ENCODE data around the gene ARHGAP9. TPM values are rescaled to one million over a fixed set of nuclear protein-coding genes. Genes with fewer than 3 reads are reported as not detected.

ARHGAP9 gene
- total RNA-seq, 2 donors from 2014 or later, result 1.3 to 1.6 TPM

GRCh38 chr12:57527184-57527583 lies 47.5 kb upstream of the ARHGAP9 start:
- no peaks in the 10 kb centered on the region for H3K27me3 Mint-ChIP-seq (ENCODE audit: insufficient read depth)

GRCh38 chr12:57526477-57527126 lies 46.9 kb upstream of the ARHGAP9 start:
- no peak overlapping the region for H3K27ac ChIP-seq (ENCODE audit: low read depth, low read length)
- no peak overlapping the region for H3K27ac Mint-ChIP-seq
- no peak overlapping the region for H3K4me3 ChIP-seq (ENCODE audit: low read length)
- no peak overlapping the region for H3K9ac ChIP-seq (ENCODE audit: extremely low read depth, low read length, poor library complexity, severe bottlenecking)
- peaks cover 20% of the 10 kb centered on the region for H3K4me1 Mint-ChIP-seq
- peaks cover 41% of the 10 kb centered on the region for H3K36me3 Mint-ChIP-seq (ENCODE audit: low read depth)
- no peaks in the 10 kb centered on the region for H3K27me3 ChIP-seq (ENCODE audit: control insufficient read depth, insufficient read depth, low read length, poor library complexity, severe bottlenecking)
- no peaks in the 10 kb centered on the region for H3K9me3 Mint-ChIP-seq
- H3K4me3 Mint-ChIP-seq, result no peak overlapping the region
- H3K27me3 Mint-ChIP-seq (ENCODE audit: insufficient read depth), result no peaks in the 10 kb centered on the region
- WGBS, 2 experiments (ENCODE audit: insufficient coverage in 1 of 2, insufficient read length in 1 of 2), result 70 to 94% methylated on average over 2 to 3 of the region's 4 CpGs
- DNase-seq, result no peak
- peaks cover under 1% of the 10 kb centered on the region for H3K4me1 ChIP-seq (ENCODE audit: control insufficient read depth, insufficient read depth, low read length)
- TF ChIP-seq CTCF (conservative IDR thresholded peaks at IDR 0.05), result no peak
- no peaks in the 10 kb centered on the region for H3K9me3 ChIP-seq (ENCODE audit: control insufficient read depth, low read length)
- H3K36me3 ChIP-seq (ENCODE audit: control insufficient read depth, insufficient read depth, low read length), result peaks cover 73% of the 10 kb centered on the region

More at GRCh38 chr12:57527184-57527583, 47.5 kb upstream of the ARHGAP9 start:
- DNase-seq, result no peak
- peaks cover 6% of the 10 kb centered on the region for H3K4me1 ChIP-seq (ENCODE audit: control insufficient read depth, insufficient read depth, low read length)
- 92 to 93% methylated on average over 3 to 5 of the region's 5 CpGs for whole genome bisulfite sequencing, 2 experiments (ENCODE audit: insufficient coverage in 1 of 2, insufficient read length in 1 of 2)
- peaks cover 78% of the 10 kb centered on the region for H3K36me3 ChIP-seq (ENCODE audit: control insufficient read depth, insufficient read depth, low read length)
- no peaks in the 10 kb centered on the region for H3K9me3 ChIP-seq (ENCODE audit: control insufficient read depth, low read length)
- Mint-ChIP-seq H3K9me3 (no peaks in the 10 kb centered on the region), H3K4me1 (peaks cover 14% of the 10 kb centered on the region), H3K27ac (no peak overlapping the region), H3K4me3 (no peak overlapping the region), H3K36me3 (ENCODE audit: low read depth) (peaks cover 47% of the 10 kb centered on the region)
- no peaks in the 10 kb centered on the region for H3K27me3 ChIP-seq (ENCODE audit: control insufficient read depth, insufficient read depth, low read length, poor library complexity, severe bottlenecking)
- no peak overlapping the region for H3K9ac ChIP-seq (ENCODE audit: extremely low read depth, low read length, poor library complexity, severe bottlenecking)
- H3K4me3 ChIP-seq (ENCODE audit: low read length), result no peak overlapping the region
- no peak overlapping the region for H3K27ac ChIP-seq (ENCODE audit: low read depth, low read length)
- TF ChIP-seq CTCF (conservative IDR thresholded peaks at IDR 0.05), result no peak

- H3K27ac ChIP-seq (ENCODE audit: low read depth, low read length), result no peak overlapping the region
- Mint-ChIP-seq H3K36me3 (ENCODE audit: low read depth) (peaks cover 35% of the 10 kb centered on the region), H3K4me3 (no peak overlapping the region), H3K27ac (no peak overlapping the region), H3K27me3 (ENCODE audit: insufficient read depth) (no peaks in the 10 kb centered on the region), H3K4me1 (peaks cover 23% of the 10 kb centered on the region), H3K9me3 (no peaks in the 10 kb centered on the region)
- no peak for TF ChIP-seq CTCF (conservative IDR thresholded peaks at IDR 0.05)
- H3K4me3 ChIP-seq (ENCODE audit: low read length), result no peak overlapping the region
- H3K9me3 ChIP-seq (ENCODE audit: control insufficient read depth, low read length), result no peaks in the 10 kb centered on the region
- H3K36me3 ChIP-seq (ENCODE audit: control insufficient read depth, insufficient read depth, low read length), result peaks cover 65% of the 10 kb centered on the region
- H3K9ac ChIP-seq (ENCODE audit: extremely low read depth, low read length, poor library complexity, severe bottlenecking), result no peak overlapping the region
- H3K27me3 ChIP-seq (ENCODE audit: control insufficient read depth, insufficient read depth, low read length, poor library complexity, severe bottlenecking), result no peaks in the 10 kb centered on the region
- peaks cover 3% of the 10 kb centered on the region for H3K4me1 ChIP-seq (ENCODE audit: control insufficient read depth, insufficient read depth, low read length)
- 89 to 98% methylated on average over 8 to 16 of the region's 16 CpGs for WGBS, 2 experiments (ENCODE audit: insufficient coverage in 1 of 2, insufficient read length in 1 of 2)
- DNase-seq, result no peak
Measured at GRCh38 chr12:57525615-57526383, 46.1 kb upstream of the ARHGAP9 start.

Data from endodermal cell (in vitro differentiated cells).